NCI-H2081 (cell line): ENCODE measurements around the gene TEX53.

Source experiments
- DNase-seq, 2 experiments: peaks; one replicate each; lab custom pipeline; 2025; lab: John Stamatoyannopoulos, UW

The TEX53 gene

GRCh38 chr9:114638404-114638803, 19.2 kb downstream of the TEX53 start:
- DNase-seq = no peak

GRCh38 chr9:114634387-114634786, 23.2 kb downstream of the TEX53 start:
- DNase-seq = no peak

GRCh38 chr9:114633438-114634089, 24.0 kb downstream of the TEX53 start:
- DNase-seq = no peak

GRCh38 chr9:114631166-114631565, 26.4 kb downstream of the TEX53 start:
- no peak for DNase-seq

- no peak for DNase-seq
Measured at GRCh38 chr9:114629563-114630090, 28.0 kb downstream of the TEX53 start.

GRCh38 chr9:114627553-114627952, 30.1 kb downstream of the TEX53 start:
- DNase-seq = no peak

GRCh38 chr9:114626415-114627020, 31.1 kb downstream of the TEX53 start:
- DNase-seq = no peak

- DNase-seq = no peak
Measured at GRCh38 chr9:114624677-114625076, 32.9 kb downstream of the TEX53 start.

- DNase-seq = no peak
Measured at GRCh38 chr9:114621975-114622609, 35.5 kb downstream of the TEX53 start.

GRCh38 chr9:114621561-114621960, 36.0 kb downstream of the TEX53 start:
- DNase-seq = no peak

- no peak for DNase-seq
Measured at GRCh38 chr9:114619191-114619761, 38.3 kb downstream of the TEX53 start.

GRCh38 chr9:114616684-114617520, 40.7 kb downstream of the TEX53 start:
- peak in 1 of 2 experiments; percentile 21 for DNase-seq

GRCh38 chr9:114614373-114614772, 43.2 kb downstream of the TEX53 start:
- no peak for DNase-seq

- no peak for DNase-seq
Measured at GRCh38 chr9:114613919-114614318, 43.7 kb downstream of the TEX53 start.

- DNase-seq = no peak
Measured at GRCh38 chr9:114613087-114613486, 44.5 kb downstream of the TEX53 start.

- peak in 1 of 2 experiments; percentile 28 for DNase-seq
Measured at GRCh38 chr9:114612272-114612923, 45.2 kb downstream of the TEX53 start.

- DNase-seq = peak; percentile 48 to 50
Measured at GRCh38 chr9:114611516-114612271, 45.9 kb downstream of the TEX53 start.

GRCh38 chr9:114608525-114608796, 49.1 kb downstream of the TEX53 start:
- no peak for DNase-seq

GRCh38 chr9:114607671-114608524, 49.7 kb downstream of the TEX53 start:
- no peak for DNase-seq
